ENCODE data around the gene NCF4.

NCF4 gene

DNA sequence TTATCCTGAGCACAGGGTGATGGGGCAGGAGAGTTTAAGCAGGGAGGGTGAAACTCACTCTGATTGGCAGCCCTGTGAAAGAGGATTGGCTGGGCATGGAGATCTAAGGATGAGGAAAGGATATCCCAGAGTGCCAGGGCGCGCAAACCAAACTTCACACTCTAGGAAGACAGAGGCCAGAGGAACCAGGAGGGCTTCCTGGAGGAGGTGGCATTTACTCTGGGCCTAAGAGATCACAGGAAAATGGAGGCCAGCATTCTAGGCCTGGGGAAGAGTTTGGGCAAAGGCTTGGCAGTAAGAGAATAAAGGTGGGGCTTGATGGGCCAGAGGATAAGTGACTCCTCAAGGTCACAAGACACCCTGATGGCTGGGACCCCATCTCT, 377 bp upstream of the NCF4 start:
- DNase-seq (ENCODE audit: low spot score) = no peak
- in situ Hi-C loops (cut with MboI; ENCODE audit: low sequenced_read_pairs, unreplicated experiment) = no loop called here
- TF ChIP-seq, protein P1, sequence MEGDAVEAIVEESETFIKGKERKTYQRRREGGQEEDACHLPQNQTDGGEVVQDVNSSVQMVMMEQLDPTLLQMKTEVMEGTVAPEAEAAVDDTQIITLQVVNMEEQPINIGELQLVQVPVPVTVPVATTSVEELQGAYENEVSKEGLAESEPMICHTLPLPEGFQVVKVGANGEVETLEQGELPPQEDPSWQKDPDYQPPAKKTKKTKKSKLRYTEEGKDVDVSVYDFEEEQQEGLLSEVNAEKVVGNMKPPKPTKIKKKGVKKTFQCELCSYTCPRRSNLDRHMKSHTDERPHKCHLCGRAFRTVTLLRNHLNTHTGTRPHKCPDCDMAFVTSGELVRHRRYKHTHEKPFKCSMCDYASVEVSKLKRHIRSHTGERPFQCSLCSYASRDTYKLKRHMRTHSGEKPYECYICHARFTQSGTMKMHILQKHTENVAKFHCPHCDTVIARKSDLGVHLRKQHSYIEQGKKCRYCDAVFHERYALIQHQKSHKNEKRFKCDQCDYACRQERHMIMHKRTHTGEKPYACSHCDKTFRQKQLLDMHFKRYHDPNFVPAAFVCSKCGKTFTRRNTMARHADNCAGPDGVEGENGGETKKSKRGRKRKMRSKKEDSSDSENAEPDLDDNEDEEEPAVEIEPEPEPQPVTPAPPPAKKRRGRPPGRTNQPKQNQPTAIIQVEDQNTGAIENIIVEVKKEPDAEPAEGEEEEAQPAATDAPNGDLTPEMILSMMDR (IDR thresholded peaks at IDR 0.05; ENCODE audit: borderline replicate concordance, control extremely low read depth, extremely low read depth, insufficient read depth, missing control alignments) = no peak

GRCh38 chr22:36862251-36863242, 1.7 kb downstream of the NCF4 start:
- in situ Hi-C loops (cut with MboI; ENCODE audit: low sequenced_read_pairs, unreplicated experiment) = no loop called here
- DNase-seq (ENCODE audit: low spot score) = peak; percentile 77
- TF ChIP-seq, protein P1 (IDR thresholded peaks at IDR 0.05; ENCODE audit: borderline replicate concordance, control extremely low read depth, extremely low read depth, insufficient read depth, missing control alignments) = no peak

DNA sequence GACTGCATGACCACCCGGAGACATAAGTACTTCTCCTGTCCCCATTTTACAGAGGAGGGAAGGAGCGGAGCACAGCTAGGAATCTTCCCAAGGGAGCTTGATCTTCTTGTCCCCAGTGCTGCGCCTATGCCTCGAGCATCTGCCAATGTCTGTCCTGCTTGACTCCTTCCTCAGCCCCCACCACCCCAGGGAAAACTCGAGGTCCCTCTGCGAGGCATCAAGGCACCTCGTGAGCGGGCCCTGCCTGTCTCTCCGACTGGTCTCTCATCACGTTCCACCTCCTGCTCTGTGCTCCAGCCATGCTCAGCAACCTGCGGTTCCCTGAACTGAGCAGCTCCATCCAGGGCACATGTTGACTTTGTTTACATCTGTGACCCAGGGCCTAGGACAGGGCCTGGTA, 2.5 kb downstream of the NCF4 start:
- DNase-seq (ENCODE audit: low spot score) = no peak
- in situ Hi-C loops (cut with MboI; ENCODE audit: low sequenced_read_pairs, unreplicated experiment) = no loop called here
- TF ChIP-seq, protein P1 (IDR thresholded peaks at IDR 0.05; ENCODE audit: borderline replicate concordance, control extremely low read depth, extremely low read depth, insufficient read depth, missing control alignments) = no peak

- TF ChIP-seq, protein P1 (IDR thresholded peaks at IDR 0.05; ENCODE audit: borderline replicate concordance, control extremely low read depth, extremely low read depth, insufficient read depth, missing control alignments) = no peak
- no peak for DNase-seq (ENCODE audit: low spot score)
- in situ Hi-C loops (cut with MboI; ENCODE audit: low sequenced_read_pairs, unreplicated experiment) = no loop called here
Measured at GRCh38 chr22:36863979-36864378, 3.2 kb downstream of the NCF4 start.

DNA sequence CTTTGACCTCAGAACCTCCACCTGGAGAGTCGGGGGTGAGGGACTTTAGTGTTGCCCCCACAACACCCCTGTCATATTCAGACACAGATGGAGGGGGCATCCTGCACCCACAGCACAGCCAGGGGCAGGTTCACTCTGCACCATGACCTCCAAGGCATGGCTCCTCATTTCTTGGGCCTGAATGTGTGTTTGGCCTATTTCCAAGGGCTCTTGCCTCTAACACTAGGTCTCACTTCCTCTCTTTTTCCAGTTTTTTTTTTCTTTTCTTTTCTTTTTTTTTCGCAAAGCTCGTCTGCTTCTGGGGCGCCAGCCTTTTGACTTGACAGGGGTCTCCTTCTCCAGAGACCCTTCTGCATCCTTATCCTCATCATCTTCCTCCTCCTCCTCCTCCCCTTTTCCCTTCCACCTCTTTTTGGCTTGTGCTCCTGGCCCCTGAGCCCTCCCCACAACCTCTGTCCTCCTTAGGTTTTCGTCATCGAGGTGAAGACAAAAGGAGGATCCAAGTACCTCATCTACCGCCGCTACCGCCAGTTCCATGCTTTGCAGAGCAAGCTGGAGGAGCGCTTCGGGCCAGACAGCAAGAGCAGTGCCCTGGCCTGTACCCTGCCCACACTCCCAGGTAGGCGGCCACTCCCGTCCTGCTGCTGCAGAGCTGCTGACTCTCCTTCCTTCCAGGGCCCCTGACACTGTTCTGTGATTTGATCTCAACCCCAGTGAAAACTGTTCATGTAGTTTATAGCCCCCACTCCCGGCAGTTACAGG, 3.8 kb downstream of the NCF4 start:
- DNase-seq (ENCODE audit: low spot score) = no peak
- TF ChIP-seq, protein P1 (IDR thresholded peaks at IDR 0.05; ENCODE audit: borderline replicate concordance, control extremely low read depth, extremely low read depth, insufficient read depth, missing control alignments) = no peak
- in situ Hi-C loops (cut with MboI; ENCODE audit: low sequenced_read_pairs, unreplicated experiment) = no loop called here

DNA sequence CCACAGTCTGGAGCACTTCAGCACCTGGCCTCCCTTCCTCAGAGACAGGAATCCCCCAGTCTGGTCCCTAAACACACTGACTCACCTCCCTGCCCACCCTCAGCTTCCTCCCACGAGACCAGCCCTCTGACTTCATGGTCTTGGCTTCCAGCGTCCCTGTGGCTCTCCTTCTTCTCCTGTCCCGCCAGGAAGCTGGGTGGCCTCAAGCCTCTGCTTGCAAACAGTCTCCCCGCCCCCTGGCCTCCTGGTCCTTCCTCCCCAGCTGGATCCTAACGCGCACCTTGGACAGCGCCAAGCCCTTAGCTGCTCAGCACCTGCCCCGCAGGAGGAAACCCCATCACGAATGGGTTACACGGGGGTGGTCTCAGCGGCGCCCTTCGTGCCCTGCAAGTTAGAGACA, 4.5 kb downstream of the NCF4 start:
- in situ Hi-C loops (cut with MboI; ENCODE audit: low sequenced_read_pairs, unreplicated experiment) = no loop called here
- TF ChIP-seq, protein P1 (IDR thresholded peaks at IDR 0.05; ENCODE audit: borderline replicate concordance, control extremely low read depth, extremely low read depth, insufficient read depth, missing control alignments) = no peak
- DNase-seq (ENCODE audit: low spot score) = peak; percentile 51

All from GM13976 (cell line).